ENCODE data around the gene TTC7B.

- TF ChIP-seq, protein P1, sequence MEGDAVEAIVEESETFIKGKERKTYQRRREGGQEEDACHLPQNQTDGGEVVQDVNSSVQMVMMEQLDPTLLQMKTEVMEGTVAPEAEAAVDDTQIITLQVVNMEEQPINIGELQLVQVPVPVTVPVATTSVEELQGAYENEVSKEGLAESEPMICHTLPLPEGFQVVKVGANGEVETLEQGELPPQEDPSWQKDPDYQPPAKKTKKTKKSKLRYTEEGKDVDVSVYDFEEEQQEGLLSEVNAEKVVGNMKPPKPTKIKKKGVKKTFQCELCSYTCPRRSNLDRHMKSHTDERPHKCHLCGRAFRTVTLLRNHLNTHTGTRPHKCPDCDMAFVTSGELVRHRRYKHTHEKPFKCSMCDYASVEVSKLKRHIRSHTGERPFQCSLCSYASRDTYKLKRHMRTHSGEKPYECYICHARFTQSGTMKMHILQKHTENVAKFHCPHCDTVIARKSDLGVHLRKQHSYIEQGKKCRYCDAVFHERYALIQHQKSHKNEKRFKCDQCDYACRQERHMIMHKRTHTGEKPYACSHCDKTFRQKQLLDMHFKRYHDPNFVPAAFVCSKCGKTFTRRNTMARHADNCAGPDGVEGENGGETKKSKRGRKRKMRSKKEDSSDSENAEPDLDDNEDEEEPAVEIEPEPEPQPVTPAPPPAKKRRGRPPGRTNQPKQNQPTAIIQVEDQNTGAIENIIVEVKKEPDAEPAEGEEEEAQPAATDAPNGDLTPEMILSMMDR (IDR thresholded peaks at IDR 0.05; ENCODE audit: low read length) = no peak
- no peak for TF ChIP-seq EZH2 (IDR thresholded peaks at IDR 0.05; ENCODE audit: borderline replicate concordance, low read length)
Observed at GRCh38 chr14:90844321-90844720, 28.1 kb upstream of the TTC7B start.
